Right atrium auricular region (tissue), 2 donors: ENCODE results near the gene NUMB. TPM values are rescaled to one million over a fixed set of nuclear protein-coding genes. Genes with fewer than 3 reads are reported as not detected.

ENCODE experiments used
- DNase-seq: peaks from one replicate; pipeline ENCODE4 v3.0.0-alpha.2; 2019; ENCODE audit warnings: low spot score
- H3K27ac ChIP-seq, 2 donors: fragments of 200-600 bp; sonication (generic); 1 replicate in 1 of 2; 2 replicates in 1 of 2; pipeline ENCODE4 v1.5.1; 2016 to 2019
- H3K27me3 ChIP-seq, 2 donors: fragments of 200-600 bp; sonication (generic); one replicate each; pipeline versions ENCODE4 v1.5.1 to v1.6.0; 2017 to 2019
- H3K36me3 ChIP-seq: fragments of 200-600 bp; sonication (generic); one replicate; pipeline ENCODE4 v1.5.1; 2016
- H3K4me1 ChIP-seq, 2 donors: fragments of 200-600 bp; sonication (generic); one replicate each; pipeline versions ENCODE4 v1.5.1 to v1.6.0; 2017 to 2019
- H3K4me3 ChIP-seq, 2 donors: fragments of 200-600 bp; sonication (generic); 1 replicate in 1 of 2; 2 replicates in 1 of 2; pipeline ENCODE4 v1.5.1; 2017 to 2019; ENCODE audit warnings: mild to moderate bottlenecking in 1 of 2, moderate library complexity in 1 of 2
- H3K9me3 ChIP-seq, 2 donors: fragments of 200-600 bp; sonication (generic); one replicate each; pipeline ENCODE4 v1.5.1; 2019
- total RNA-seq, 2 donors: library from RNA; depleted of rRNA; stranded (reverse); fragments of >200 nt; gene quantifications; one replicate each; pipeline ENCODE4 v1.1.0, GENCODE V29; 2016
- TF ChIP-seq, protein P1 (sequence below), 2 donors: fragments of 200-600 bp; sonication (generic); IDR thresholded peaks; one replicate each; pipeline ENCODE4 v1.5.1; 2019; ENCODE audit warnings: antibody characterized with exemption in 2 of 2

NUMB gene
- total RNA-seq, 2 donors from 2014 or later = 24.6 to 31.9 TPM

DNA sequence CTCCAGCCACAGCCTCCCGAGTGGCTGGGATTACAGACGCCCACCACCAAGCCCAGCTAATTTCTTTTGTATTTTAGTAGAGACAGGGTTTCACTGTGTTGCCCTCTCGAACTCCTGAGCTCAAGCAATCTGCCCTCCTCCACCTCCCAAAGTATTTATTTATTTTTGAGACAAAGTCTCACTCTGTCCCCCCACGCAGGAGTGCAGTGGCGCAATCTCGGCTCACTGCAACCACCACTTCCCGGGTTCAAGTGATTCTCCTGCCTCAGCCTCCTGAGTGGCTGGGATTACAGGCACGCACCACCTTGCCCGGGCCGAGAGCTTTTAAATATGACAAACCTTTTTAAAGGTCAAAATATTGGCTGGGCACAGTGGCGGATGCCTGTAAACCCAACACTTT is 14.6 kb downstream of the NUMB start:
- no peaks in the 10 kb centered on the region for H3K36me3 ChIP-seq
- DNase-seq = no peak
- H3K27ac ChIP-seq = no peak overlapping the region
- H3K27me3 ChIP-seq = no peaks in the 10 kb centered on the region
- H3K4me3 ChIP-seq = no peak overlapping the region
- no peaks in the 10 kb centered on the region for H3K4me1 ChIP-seq
- TF ChIP-seq, protein P1, sequence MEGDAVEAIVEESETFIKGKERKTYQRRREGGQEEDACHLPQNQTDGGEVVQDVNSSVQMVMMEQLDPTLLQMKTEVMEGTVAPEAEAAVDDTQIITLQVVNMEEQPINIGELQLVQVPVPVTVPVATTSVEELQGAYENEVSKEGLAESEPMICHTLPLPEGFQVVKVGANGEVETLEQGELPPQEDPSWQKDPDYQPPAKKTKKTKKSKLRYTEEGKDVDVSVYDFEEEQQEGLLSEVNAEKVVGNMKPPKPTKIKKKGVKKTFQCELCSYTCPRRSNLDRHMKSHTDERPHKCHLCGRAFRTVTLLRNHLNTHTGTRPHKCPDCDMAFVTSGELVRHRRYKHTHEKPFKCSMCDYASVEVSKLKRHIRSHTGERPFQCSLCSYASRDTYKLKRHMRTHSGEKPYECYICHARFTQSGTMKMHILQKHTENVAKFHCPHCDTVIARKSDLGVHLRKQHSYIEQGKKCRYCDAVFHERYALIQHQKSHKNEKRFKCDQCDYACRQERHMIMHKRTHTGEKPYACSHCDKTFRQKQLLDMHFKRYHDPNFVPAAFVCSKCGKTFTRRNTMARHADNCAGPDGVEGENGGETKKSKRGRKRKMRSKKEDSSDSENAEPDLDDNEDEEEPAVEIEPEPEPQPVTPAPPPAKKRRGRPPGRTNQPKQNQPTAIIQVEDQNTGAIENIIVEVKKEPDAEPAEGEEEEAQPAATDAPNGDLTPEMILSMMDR (IDR thresholded peaks at IDR 0.05) = no peak
- no peaks in the 10 kb centered on the region for H3K9me3 ChIP-seq

DNA sequence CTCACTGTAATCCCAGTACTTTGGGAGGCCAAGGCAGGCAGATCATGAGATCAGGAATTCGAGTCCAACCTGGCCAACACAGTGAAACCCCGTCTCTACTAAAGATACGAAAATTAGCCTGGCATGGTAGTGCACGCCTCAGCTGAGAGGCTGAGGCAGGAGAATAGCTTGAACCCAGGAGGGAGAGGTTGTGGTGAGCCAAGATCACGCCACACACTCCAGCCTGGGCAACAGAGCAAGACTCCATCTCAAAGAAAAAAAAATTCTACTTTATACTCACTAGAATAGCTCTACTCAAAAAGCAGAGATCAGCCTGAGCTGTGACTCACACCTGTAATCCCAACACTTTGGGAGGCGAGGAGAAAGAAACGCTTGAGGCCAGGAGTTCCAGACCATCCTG is 17.1 kb downstream of the NUMB start:
- Histone ChIP-seq H3K9me3 (no peaks in the 10 kb centered on the region), H3K4me1 (no peaks in the 10 kb centered on the region), H3K4me3 (no peak overlapping the region), H3K36me3 (no peaks in the 10 kb centered on the region), H3K27ac (no peak overlapping the region), H3K27me3 (no peaks in the 10 kb centered on the region)
- no peak for DNase-seq
- TF ChIP-seq, protein P1 (IDR thresholded peaks at IDR 0.05) = no peak

DNA sequence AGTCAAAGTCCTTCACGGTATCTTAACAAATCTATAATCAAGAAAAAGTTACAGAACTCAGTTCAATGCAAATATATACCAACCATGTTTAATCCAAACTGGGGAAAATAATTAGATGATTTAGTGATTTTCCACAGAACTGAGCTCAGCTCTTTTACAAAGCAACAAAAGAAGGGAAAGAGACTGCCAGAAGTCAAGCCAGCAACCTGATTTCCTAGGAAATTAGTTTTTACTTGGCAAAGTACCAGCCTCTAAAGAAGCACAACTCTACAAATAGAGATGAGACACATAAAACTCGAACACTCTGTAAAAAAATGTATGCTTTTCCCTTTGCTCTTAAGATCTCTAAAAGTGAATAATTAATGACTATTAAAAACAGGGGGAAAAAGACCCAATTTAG is 19.4 kb downstream of the NUMB start:
- Histone ChIP-seq H3K4me1 (peaks cover 0 to 3% of the 10 kb centered on the region in 2 donors), H3K36me3 (no peaks in the 10 kb centered on the region), H3K27me3 (no peaks in the 10 kb centered on the region), H3K9me3 (no peaks in the 10 kb centered on the region), H3K27ac (no peak overlapping the region), H3K4me3 (no peak overlapping the region)
- DNase-seq = no peak
- TF ChIP-seq, protein P1 (IDR thresholded peaks at IDR 0.05) = no peak

DNA sequence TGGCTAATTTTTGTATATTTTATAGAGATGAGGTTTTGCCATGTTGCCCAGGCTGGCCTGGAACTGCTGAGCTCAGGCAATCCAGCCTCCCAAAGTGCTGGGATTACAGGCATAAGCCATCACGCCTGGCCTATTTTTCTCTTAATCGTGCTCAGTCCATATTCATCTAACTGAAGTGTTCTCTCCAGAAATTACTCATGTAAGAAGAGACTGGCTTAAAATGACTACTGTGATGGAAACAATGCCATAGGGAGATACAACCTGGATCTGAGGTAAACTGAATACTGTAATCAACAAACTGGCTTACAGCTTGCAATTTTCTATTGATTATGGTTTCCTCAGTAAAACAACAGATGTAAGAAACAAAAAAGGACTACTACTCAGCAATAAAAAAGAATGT is 21.1 kb downstream of the NUMB start:
- TF ChIP-seq, protein P1 (IDR thresholded peaks at IDR 0.05) = no peak
- H3K27me3 ChIP-seq = no peaks in the 10 kb centered on the region
- H3K4me1 ChIP-seq = peaks cover 0 to 4% of the 10 kb centered on the region in 2 donors
- DNase-seq = no peak
- no peaks in the 10 kb centered on the region for H3K9me3 ChIP-seq
- no peak overlapping the region for H3K4me3 ChIP-seq
- H3K27ac ChIP-seq = no peak overlapping the region
- H3K36me3 ChIP-seq = no peaks in the 10 kb centered on the region

DNA sequence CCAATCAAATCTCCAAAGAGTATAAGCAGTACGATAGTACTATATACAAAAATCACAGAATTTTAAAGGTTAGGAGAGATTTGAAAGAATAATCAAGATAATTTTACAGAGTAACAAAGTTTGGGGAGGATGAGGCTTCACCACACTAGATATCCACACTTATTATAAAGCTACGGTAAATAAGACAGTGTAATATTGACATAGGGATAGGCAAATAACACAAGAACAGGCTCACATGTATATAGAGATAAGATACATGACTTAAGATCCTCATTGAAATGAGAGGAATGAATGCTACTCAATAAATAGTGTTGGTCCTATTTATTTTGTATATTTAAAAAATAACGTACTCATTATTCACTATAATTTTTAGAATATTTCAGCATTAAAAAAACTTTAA is 26.2 kb downstream of the NUMB start:
- DNase-seq = no peak
- Histone ChIP-seq H3K27me3 (no peaks in the 10 kb centered on the region), H3K4me1 (peaks cover 0 to 17% of the 10 kb centered on the region in 2 donors), H3K36me3 (no peaks in the 10 kb centered on the region), H3K4me3 (no peak overlapping the region), H3K27ac (no peak overlapping the region), H3K9me3 (no peaks in the 10 kb centered on the region)
- TF ChIP-seq, protein P1 (IDR thresholded peaks at IDR 0.05) = no peak

DNA sequence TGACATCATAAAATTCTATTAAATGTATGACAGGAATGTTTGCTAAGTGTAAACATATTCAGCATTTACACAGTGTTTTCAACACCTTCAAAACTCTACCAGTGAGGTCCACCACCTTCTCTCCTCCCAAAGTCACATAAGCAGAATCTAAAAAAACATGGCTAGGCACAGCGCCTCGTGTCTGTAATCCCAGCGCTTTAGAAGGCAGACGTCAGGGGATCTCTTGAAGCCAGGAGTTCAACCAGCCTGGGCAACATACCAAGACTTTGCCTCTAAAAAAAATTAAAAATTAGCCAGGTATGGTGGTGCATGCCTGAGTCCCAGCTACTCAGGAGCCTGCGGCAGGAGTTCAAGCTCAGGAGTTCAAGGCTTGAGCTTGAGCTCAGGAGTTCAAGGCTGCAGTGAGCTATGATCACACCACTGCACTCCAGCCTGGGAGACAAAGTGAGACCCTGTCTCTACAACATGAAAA is 30.0 kb downstream of the NUMB start:
- no peaks in the 10 kb centered on the region for H3K27me3 ChIP-seq
- no peak for DNase-seq
- TF ChIP-seq, protein P1 (IDR thresholded peaks at IDR 0.05) = no peak
- H3K4me3 ChIP-seq = no peak overlapping the region
- peak overlapping the region in 1 of 2 donors; percentile 12 for H3K27ac ChIP-seq
- peaks cover 0 to 36% of the 10 kb centered on the region in 2 donors for H3K4me1 ChIP-seq
- no peaks in the 10 kb centered on the region for H3K9me3 ChIP-seq
- H3K36me3 ChIP-seq = no peaks in the 10 kb centered on the region
